Epithelial cell of prostate (primary cell): ENCODE measurements around the gene MGST2.
A peak's percentile ranks its signal among the peaks of the same experiment; 100 is the strongest.
"Not testable (repeated sequence)": the region's sequence is repeated elsewhere in the genome, so short reads cannot be mapped to it uniquely, and the experiment has no call there.

Source experiments
- DNase-seq: peaks from one replicate; pipeline ENCODE4 v3.0.0-alpha.2; 2011; ENCODE audit warnings: low read depth, low spot score
- H3K27ac ChIP-seq: fragments of 450-650 bp; 2 replicates; pipeline ENCODE4 v1.5.1; 2017; ENCODE audit warnings: mild to moderate bottlenecking

MGST2 gene

DNA sequence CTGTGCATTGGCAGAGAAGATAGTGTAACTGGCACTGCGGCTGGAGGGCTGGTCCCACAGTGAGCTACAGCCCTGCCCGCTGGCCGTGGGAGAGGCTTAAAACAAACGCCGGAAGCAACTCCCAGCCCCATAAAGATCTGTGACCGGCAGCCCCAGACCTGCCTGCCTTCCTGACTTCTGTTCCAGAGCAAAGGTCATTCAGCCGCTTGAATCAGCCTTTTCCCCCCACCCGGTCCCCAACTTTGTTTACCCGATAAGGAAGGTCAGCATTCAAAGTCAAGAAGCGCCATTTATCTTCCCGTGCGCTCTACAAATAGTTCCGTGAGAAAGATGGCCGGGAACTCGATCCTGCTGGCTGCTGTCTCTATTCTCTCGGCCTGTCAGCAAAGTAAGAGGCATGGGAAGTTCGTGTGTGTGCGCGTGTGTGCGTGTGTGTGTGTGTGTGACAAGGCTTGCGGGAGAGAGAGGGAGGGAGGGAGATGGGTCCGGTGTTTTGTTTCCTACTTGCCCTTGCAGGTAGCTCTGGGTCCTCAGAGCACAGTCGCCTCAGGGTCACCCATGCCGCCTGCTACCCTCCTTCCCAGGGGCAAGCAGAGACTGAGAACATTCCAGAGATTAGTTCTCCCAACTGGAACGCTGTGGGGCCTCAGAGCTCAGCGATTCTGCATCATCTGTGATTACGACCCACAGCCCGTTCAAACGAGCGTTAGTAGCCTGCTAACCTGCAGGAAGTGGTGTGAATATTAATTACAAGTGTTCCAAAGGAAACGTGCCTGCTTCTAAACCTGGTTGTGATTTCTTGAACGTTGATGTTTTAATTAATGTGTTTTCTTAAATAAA, at the start of gene MGST2:
Gene MGST2 (plus strand): TSS at position 130 of the 840 bp plus-strand sequence. CDS start 201 bp downstream, at position 331.
- H3K27ac ChIP-seq = peak within 1 kb of the TSS; percentile 81
- DNase-seq = no peak

DNA sequence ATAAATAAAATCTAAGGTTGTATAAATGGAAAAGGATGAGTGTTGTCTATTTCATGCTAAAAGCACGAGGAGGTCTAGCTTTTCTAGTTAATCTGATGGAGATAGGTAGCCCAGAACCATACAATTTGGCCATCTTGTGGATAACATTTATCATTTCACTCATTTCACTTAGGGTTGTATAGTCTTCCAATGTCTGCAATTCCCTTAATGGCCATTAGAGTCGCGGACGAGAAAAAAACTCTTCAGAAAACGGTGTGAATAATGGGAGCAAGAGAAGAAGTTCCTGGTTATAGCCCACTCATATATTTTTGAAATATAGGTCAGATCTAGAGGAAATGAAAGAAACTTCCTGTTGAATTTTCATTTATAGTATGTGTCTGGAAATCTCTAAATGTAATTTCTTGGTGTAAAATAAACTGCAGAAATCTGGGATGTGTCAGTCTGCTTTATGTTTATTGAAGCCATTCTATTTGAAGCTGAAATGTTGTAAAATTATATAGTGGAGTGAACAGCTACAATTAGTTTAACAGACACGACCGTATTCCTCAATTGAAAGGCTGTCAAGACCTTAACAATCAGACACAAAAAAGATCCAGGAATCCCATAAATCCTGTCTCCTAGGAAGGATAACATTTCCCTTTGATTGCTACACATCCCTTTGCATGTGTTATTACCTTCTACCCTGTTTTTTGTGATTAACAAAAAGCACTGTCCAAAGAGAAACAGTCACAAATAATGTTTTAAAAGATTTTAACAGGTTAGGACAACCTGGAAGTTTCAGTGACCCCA, 47.7 kb upstream of the MGST2 start:
- no peak for DNase-seq
- H3K27ac ChIP-seq = no peak overlapping the region

DNA sequence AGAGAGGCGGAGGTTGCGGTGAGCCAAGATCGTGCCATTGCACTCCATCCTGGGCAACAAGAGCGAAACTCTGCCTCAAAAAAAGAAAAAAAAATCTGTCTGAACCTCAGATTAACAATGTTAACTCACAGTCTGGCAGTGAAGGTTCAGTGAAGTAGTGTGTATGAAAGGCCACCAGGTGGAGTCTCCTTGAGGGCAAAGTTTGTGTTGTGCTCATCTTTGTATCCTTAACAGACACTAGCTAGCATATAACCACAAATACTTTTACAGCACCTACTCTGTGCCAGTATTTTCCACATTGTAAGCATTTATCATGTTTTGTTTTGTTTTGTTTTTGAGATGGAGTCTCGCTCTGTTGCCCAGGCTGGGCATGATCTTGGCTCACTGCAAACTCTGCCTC, 46.0 kb upstream of the MGST2 start:
- H3K27ac ChIP-seq = no peak overlapping the region
- no peak for DNase-seq

DNA sequence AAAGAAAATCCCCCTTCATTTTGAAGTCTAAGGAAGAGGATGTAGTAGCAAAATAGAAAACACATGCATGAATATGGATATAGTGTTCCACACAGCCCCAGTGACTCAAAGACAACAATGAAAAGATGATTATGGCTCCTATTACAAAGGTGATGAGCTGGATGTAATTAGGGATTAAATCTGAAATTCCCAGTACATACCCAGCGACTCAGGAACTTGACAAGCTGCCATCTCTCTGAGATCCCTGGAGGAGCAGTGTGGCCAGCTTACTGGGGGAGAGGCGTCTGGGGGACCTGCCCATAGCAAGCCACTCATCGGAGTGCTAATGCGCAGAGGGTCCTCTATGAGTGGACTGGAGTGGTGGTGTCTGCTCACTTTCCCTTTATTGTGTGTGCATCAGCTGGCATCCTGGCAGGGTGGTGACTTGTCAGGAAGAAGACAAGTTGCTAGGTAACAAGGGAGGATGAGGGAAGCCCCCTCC, 42.7 kb upstream of the MGST2 start:
- no peak for DNase-seq
- no peak overlapping the region for H3K27ac ChIP-seq

DNA sequence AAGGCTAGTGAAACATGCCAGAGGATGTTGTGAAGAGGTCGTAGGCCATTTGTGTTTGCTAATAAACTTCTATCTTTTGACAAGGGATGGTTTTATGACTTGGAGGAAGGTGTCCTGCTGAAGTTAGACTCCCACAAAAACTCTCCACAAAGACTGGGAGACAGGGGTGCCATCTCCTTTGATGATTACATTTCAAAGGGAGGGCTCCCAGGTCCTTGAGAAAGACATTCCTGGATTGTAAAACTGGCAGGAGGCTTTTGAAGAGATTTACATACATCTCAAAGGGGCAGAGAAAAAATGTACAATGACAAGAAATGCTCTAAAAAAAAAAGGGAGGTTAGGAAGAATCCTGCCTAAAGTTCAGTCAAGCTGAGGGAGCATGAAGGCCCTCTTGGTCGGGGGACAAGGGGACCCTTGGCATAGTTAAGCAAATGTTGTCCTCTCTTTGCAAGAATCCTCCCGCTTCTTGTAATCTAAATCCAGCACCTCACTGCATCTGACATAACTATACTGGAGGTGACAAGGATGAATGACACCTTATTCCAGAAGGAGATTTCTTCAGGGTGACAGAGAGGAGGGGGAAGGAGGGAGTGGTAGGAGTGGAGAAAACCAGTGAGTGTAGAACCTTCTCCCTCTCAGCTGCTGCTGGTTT, 41.1 kb upstream of the MGST2 start:
- no peak overlapping the region for H3K27ac ChIP-seq
- no peak for DNase-seq

DNA sequence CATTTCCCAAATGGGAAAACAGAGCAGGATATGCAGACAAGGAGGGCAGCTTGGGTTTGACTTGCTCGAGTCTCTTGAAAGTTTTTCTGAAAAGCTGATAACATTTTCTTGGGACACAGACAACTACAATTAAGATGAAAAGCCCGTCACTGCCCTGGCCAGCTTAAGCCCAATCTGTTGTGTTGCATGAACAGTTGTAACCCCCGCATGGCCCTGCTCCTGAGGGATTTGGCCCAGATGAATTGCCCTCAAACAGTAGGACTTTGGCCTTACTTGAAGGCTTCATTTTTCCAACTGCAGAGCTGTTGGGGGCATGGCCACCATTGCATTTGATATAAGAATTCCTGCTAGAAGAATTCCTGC, 40.5 kb upstream of the MGST2 start:
- DNase-seq = no peak
- H3K27ac ChIP-seq = no peak overlapping the region

DNA sequence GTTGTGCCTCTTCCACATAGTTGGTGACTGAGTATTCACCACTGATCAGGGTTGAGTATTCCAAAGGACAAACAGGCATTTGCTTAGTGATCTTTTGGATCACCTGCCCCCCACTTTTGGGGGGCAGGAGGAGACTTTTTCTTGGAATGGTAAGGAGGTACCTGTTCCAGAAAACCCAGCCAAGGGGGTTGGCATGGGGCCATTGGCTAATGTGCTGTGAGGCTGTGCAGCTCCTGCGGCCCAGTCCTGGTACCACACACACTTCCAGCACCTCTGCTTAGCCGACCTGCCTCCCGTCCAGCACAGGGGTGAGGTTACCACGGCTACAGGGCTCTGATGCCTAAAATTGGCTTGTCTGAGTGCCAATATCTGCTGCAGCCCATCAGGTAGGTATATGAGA, 40.1 kb upstream of the MGST2 start:
- no peak for DNase-seq
- H3K27ac ChIP-seq = no peak overlapping the region

DNA sequence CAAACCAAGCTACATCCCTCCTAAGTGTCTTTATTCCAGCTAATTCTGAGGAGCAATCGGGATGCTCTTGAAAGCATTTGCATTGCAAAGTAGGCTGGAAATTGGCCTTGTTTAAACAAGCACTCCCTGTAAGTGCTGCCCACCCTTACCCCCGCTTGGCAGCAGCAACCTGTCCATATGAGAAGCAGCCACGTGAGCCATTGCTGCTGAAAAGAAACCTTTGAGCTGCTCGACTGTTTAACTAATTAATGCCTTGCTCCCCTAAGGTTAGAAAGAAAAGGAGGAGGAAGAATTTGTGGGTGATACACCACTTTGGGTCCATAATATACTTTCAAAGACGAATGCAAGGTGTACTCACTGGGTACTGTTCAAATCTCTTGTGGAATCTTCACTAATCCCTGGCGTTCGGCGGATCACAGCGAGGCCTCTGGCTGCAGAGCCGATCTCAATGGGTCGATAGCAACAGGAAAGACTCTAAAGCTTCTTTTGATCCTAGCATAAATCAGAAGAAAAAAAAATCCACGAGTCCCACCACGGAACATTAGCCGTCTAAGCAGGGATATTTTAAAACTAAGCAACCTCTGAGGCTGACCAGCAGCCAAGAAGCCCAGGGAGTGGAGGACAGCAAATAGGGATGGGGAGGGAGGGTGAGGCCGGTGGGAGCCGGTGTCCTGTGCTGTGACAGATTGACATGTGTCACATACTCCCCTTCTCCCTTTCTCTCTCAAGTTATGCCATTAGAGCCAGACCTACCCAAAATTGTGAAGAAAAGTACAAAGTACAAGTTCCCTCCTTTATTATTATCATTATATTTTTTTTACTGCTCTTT, 37.2 kb upstream of the MGST2 start:
- no peak for DNase-seq
- H3K27ac ChIP-seq = no peak overlapping the region

DNA sequence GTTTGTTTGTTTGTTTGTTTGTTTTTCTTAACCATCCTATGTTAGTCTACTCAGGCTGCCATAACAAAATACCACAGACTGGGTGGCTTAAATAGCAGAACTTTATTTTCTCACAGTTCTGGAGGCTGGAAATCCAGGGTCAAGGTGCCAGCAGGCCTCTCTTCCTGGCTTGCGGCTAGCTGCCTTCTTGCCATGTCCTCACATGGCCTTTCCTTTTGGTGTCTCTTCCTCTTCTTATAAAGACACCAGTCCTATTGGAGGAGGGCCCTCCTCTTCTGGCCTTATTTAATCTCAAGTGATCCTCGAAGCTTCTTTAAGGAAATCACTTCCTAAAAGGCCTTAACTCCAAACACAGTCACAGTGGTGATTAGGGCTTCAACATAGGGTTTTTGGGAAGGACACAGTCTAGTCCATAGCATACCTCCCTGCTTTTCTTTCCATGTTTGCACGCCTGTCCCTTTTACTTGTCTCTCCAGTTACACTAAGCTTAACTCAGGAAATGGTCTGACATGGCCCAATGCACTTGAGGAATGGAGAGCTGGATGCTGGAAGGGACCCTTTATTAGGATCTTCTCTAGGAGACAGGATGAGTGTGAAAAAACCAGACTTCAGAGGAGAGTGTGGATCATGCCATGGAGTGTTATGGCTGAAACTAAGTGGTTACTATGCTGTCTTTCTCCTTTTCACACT, 36.0 kb upstream of the MGST2 start:
- DNase-seq = no peak
- no peak overlapping the region for H3K27ac ChIP-seq

DNA sequence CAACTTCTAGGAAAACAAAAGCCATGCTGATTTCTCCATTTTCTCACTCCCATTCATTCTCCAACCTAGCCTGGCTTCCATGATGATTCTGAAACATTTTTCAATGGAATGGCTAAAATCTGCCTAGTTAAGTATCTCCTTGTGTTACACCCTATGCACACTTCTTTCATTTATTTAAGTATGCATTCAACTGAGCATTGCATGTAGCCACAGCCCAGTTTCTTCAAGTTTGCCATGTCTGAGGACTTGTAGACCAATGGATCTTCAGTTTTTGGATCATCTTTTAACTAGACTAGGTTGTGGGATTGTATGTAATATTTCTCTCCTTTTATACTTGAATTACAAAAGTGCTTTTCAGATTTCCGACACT, 35.5 kb upstream of the MGST2 start:
- no peak for DNase-seq
- H3K27ac ChIP-seq = no peak overlapping the region

DNA sequence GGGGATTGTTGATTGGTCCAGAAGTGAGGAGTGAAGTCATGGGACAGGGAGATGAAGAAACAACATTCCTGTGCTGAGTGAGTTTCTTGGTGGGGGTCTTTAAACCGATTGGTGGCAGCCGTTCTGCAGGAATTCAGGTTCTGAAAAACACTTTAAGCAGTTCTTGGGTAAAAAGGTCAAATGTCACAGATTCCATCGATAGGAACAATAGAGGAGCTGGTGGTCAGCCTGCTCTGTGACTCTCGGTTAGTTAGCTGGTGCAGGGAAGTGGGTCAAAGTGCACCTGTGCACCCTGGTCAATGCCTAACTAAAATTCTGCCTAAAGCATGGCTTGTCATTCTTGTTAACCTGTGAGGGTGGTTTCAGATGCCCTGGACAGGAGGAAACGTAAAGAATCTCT, 34.6 kb upstream of the MGST2 start:
- no peak for DNase-seq
- no peak overlapping the region for H3K27ac ChIP-seq

DNA sequence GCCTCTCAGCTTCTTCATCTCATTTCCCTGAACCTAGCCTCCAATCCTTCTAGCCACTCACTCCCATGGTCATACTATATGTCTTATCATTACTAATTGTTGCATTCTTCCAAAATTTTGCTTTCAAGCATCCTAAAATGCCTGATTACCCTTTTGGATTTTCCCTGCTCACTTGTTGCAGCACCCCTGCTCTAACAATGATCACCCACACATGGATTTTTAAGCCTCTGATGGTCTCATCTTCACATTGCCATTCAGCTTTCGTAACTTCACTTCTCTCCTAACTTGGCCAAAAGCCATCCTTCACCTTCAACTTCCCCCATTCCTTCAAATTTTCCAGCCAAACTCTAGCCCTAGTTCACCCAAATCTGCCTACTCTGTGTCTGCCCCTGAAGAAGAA, 33.8 kb upstream of the MGST2 start:
- no peak for DNase-seq
- H3K27ac ChIP-seq = no peak overlapping the region

DNA sequence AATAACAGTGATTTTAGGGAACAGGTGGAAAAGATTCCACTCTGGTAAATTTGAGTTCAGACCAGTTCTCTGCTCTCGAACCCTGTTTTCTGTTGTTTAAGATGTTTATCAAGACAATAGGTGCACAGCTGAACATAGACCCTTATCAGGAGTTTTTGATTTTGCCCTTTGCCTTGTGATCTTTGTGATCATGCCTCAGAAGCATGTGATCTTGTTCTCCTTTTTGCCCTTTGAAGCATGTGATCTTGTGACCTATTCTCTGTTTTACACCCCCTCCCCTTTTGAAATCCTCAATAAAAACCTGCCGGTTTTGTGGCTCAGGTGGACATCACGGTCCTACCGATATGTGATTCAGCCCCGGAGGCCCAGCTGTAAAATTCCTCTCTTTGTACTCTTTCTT, 32.9 kb upstream of the MGST2 start:
- not testable (repeated sequence) for H3K27ac ChIP-seq, DNase-seq

DNA sequence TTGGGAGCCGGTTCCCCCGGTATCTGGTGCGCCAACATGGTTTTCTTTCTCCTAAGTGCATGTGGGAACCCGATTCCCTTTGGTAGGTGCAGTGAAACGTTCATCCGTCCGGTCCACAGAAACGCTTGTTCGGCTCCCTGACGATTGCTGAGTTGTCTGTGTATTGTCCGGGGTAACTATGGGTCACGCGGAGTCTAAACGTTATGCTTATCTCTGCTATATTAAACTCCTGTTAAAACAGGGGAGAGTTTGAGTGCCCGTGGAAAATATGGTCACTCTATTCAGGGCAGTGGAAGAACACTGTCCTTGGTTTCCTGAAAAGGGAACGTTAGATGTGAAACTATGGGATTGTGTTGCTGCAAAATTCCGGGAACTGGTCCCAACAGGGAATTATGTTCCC, 32.4 kb upstream of the MGST2 start:
- DNase-seq = no peak
- H3K27ac ChIP-seq = no peak overlapping the region

DNA sequence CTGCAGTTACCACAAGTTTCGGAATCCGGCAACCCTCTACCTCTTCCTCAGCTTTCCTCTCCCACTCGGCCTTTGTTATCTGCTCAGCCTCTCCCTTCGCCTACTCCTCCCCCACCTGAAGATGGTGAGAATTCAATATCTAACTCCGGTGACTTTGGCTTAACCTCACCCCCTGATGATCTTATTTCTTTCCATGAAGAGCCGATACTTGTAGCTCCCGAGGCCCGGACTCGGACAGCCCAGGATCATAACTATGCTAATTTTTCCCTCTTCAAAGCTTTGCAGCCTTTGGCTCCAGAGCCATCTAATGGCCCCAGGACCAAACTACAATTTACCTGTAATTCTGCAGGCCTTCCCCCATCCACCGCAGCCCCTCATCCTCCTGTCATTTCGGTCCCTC, 32.0 kb upstream of the MGST2 start:
- no peak for DNase-seq

DNA sequence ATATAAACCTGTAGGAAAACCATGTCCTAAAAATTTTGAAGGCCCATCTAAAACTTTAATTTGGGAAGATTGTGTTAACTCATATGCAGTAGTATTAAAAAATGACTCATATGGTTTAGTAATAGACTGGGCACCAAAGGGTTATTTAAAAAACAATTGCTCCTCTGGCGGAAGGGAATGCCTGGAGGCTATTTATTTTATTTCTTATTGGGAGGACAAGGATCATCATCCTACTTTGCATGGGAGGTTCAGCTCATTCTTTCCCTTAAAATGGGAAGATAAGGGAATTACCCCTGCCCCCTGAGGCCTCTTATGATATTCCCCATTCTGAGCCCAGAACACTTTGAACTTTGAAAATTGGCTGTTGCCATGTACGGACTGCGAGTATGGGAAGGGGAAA, 29.7 kb upstream of the MGST2 start:
- no peak overlapping the region for H3K27ac ChIP-seq
- DNase-seq = no peak

More for the DNA sequence above, 32.0 kb upstream of the MGST2 start:
- H3K27ac ChIP-seq = no peak overlapping the region

DNA sequence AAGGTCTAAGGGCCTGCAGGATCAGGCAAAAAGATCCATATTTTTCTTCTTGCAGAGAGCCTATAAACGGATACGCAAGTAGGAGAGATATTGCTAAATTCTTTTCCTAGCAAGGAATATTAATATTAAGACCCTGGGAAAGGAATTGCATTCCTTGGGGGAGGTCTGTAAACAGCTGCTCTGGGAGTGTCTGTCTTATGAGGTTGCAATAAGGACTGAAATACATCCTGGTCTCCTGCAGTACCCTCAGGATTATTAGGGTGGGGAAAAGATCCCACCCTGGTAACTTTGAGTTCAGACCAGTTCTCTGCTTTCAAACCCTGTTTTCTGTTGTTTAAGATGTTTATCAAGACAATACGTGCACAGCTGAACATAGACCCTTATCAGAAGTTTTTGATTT, 27.3 kb upstream of the MGST2 start:
- DNase-seq, H3K27ac ChIP-seq: not testable (repeated sequence)

DNA sequence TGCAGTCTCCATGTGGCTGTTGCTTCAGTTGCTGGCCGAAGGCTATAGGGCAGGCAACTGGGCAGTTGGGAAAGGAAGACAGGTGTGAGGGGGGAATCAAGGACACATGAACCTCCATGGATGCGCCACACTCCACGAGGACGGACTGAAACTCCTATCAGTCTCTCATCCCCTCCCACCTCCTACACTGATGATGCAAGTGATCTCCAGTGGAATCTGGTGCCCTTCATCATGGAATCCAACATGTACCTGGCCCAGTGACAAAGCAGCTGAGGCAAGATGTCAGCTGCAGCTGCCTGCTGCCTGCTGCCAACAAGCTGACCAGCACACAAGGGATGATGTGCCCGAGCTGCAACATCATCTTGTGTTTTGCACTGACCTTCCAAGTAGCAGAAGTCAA, 26.0 kb upstream of the MGST2 start:
- no peak overlapping the region for H3K27ac ChIP-seq
- DNase-seq = no peak

DNA sequence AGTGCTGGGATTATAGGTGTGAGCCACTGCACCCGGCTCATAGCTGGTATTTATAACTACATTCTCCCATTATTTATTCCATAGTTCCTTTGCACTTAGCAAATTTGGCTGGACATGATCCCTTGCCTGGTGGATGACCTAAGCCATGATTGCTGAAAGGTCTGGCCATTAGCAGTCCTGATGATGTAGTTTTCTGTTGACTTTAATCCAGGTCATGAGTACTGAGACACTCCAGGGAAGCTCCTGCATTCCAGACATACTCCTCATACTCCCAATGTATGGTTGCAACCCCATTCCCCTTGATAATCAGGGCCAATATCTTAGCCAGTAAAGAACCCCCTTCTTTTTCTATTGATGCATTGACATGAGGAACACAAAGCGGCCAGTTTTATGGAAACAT, 24.4 kb upstream of the MGST2 start:
- no peak for DNase-seq
- peak overlapping the region; percentile 94 for H3K27ac ChIP-seq

DNA sequence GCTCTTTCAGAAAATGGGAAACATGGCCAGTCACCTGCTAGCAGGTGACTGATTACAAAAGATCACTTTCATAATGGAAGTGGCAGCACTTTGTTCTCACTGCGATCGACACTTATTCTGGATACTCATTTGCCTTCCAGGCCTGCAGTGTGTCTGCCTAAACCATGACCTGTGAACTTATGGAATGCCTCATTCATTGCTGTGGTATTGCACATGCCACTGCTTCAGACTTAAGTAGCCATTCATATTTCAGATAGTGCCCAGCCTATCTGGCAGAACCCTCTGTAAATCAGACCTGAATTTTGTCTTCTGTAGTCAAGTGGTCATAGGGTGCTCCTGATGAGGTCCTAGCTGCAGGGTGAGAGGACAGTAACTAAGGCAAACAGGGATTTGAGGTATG, 23.3 kb upstream of the MGST2 start:
- H3K27ac ChIP-seq = peak overlapping the region; percentile 94
- DNase-seq = no peak
